Measurements from ENCODE around the gene THSD4.

Gene THSD4

GRCh38 chr15:71111950-71112349, 3.3 kb upstream of the THSD4 start:
- H3K4me2 ChIP-seq (ENCODE audit: low read length) = no peak overlapping the region
- no peaks in the 10 kb centered on the region for H3K9me2 ChIP-seq (replicated peaks; ENCODE audit: control insufficient read depth, low read length)
- no peaks in the 10 kb centered on the region for H3K36me3 ChIP-seq (ENCODE audit: control insufficient read depth, low read length)
- no peaks in the 10 kb centered on the region for H4K20me1 ChIP-seq (ENCODE audit: control insufficient read depth, insufficient read depth, low read depth, low read length)
- H3K79me2 ChIP-seq (ENCODE audit: control insufficient read depth, low read length) = no peaks in the 10 kb centered on the region
- no peak overlapping the region for H3K4me3 ChIP-seq (ENCODE audit: low read length)
- TF ChIP-seq, protein P1, sequence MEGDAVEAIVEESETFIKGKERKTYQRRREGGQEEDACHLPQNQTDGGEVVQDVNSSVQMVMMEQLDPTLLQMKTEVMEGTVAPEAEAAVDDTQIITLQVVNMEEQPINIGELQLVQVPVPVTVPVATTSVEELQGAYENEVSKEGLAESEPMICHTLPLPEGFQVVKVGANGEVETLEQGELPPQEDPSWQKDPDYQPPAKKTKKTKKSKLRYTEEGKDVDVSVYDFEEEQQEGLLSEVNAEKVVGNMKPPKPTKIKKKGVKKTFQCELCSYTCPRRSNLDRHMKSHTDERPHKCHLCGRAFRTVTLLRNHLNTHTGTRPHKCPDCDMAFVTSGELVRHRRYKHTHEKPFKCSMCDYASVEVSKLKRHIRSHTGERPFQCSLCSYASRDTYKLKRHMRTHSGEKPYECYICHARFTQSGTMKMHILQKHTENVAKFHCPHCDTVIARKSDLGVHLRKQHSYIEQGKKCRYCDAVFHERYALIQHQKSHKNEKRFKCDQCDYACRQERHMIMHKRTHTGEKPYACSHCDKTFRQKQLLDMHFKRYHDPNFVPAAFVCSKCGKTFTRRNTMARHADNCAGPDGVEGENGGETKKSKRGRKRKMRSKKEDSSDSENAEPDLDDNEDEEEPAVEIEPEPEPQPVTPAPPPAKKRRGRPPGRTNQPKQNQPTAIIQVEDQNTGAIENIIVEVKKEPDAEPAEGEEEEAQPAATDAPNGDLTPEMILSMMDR (IDR thresholded peaks at IDR 0.05; ENCODE audit: low read depth, low read length, poor library complexity, severe bottlenecking) = no peak
- TF ChIP-seq EZH2phosphoT487 (IDR thresholded peaks at IDR 0.05; ENCODE audit: borderline replicate concordance, low read length) = no peak
- H3F3A ChIP-seq (ENCODE audit: control insufficient read depth, insufficient read depth) = no peaks in the 10 kb centered on the region
- H3K9me3 ChIP-seq (ENCODE audit: control insufficient read depth, insufficient read depth, low read length) = no peaks in the 10 kb centered on the region
- no peak overlapping the region for H3K27ac ChIP-seq (ENCODE audit: low read depth, low read length)
- no peaks in the 10 kb centered on the region for H3K4me1 ChIP-seq (ENCODE audit: control insufficient read depth, low read length)
- H3K27me3 ChIP-seq (ENCODE audit: control insufficient read depth, low read length) = no peaks in the 10 kb centered on the region; the same call in 1 of the 2 replicates

GRCh38 chr15:71112429-71112828, 2.8 kb upstream of the THSD4 start:
- Histone ChIP-seq H3K9me3 (ENCODE audit: control insufficient read depth, insufficient read depth, low read length) (no peaks in the 10 kb centered on the region), H3K79me2 (ENCODE audit: control insufficient read depth, low read length) (no peaks in the 10 kb centered on the region), H3K4me1 (ENCODE audit: control insufficient read depth, low read length) (no peaks in the 10 kb centered on the region), H3K27ac (ENCODE audit: low read depth, low read length) (no peak overlapping the region), H3K27me3 (ENCODE audit: control insufficient read depth, low read length) (no peaks in the 10 kb centered on the region; the same call in 1 of the 2 replicates), H3K4me2 (ENCODE audit: low read length) (no peak overlapping the region), H3F3A (ENCODE audit: control insufficient read depth, insufficient read depth) (no peaks in the 10 kb centered on the region), H3K4me3 (ENCODE audit: low read length) (no peak overlapping the region), H3K36me3 (ENCODE audit: control insufficient read depth, low read length) (no peaks in the 10 kb centered on the region), H3K9me2 (replicated peaks; ENCODE audit: control insufficient read depth, low read length) (no peaks in the 10 kb centered on the region), H4K20me1 (ENCODE audit: control insufficient read depth, insufficient read depth, low read depth, low read length) (no peaks in the 10 kb centered on the region)
- TF ChIP-seq EZH2phosphoT487 (IDR thresholded peaks at IDR 0.05; ENCODE audit: borderline replicate concordance, low read length) = no peak
- TF ChIP-seq, protein P1 (IDR thresholded peaks at IDR 0.05; ENCODE audit: low read depth, low read length, poor library complexity, severe bottlenecking) = no peak

- H3K4me1 ChIP-seq (ENCODE audit: control insufficient read depth, low read length) = no peaks in the 10 kb centered on the region
- H4K20me1 ChIP-seq (ENCODE audit: control insufficient read depth, insufficient read depth, low read depth, low read length) = no peaks in the 10 kb centered on the region
- no peaks in the 10 kb centered on the region for H3K9me2 ChIP-seq (replicated peaks; ENCODE audit: control insufficient read depth, low read length)
- no peak for TF ChIP-seq EZH2phosphoT487 (IDR thresholded peaks at IDR 0.05; ENCODE audit: borderline replicate concordance, low read length)
- TF ChIP-seq, protein P1 (IDR thresholded peaks at IDR 0.05; ENCODE audit: low read depth, low read length, poor library complexity, severe bottlenecking) = no peak
- H3K36me3 ChIP-seq (ENCODE audit: control insufficient read depth, low read length) = no peaks in the 10 kb centered on the region
- H3K4me2 ChIP-seq (ENCODE audit: low read length) = no peak overlapping the region
- no peaks in the 10 kb centered on the region; the same call in 1 of the 2 replicates for H3K27me3 ChIP-seq (ENCODE audit: control insufficient read depth, low read length)
- no peak overlapping the region for H3K4me3 ChIP-seq (ENCODE audit: low read length)
- no peak overlapping the region for H3K27ac ChIP-seq (ENCODE audit: low read depth, low read length)
- no peaks in the 10 kb centered on the region for H3K79me2 ChIP-seq (ENCODE audit: control insufficient read depth, low read length)
- no peaks in the 10 kb centered on the region for H3F3A ChIP-seq (ENCODE audit: control insufficient read depth, insufficient read depth)
- no peaks in the 10 kb centered on the region for H3K9me3 ChIP-seq (ENCODE audit: control insufficient read depth, insufficient read depth, low read length)
Observed at GRCh38 chr15:71114066-71114680, 1.1 kb upstream of the THSD4 start.
